Measurements from ENCODE around the gene RNF7.
"Not testable (repeated sequence)": the region's sequence is repeated elsewhere in the genome, so short reads cannot be mapped to it uniquely, and the experiment has no call there.

RNF7 gene

DNA sequence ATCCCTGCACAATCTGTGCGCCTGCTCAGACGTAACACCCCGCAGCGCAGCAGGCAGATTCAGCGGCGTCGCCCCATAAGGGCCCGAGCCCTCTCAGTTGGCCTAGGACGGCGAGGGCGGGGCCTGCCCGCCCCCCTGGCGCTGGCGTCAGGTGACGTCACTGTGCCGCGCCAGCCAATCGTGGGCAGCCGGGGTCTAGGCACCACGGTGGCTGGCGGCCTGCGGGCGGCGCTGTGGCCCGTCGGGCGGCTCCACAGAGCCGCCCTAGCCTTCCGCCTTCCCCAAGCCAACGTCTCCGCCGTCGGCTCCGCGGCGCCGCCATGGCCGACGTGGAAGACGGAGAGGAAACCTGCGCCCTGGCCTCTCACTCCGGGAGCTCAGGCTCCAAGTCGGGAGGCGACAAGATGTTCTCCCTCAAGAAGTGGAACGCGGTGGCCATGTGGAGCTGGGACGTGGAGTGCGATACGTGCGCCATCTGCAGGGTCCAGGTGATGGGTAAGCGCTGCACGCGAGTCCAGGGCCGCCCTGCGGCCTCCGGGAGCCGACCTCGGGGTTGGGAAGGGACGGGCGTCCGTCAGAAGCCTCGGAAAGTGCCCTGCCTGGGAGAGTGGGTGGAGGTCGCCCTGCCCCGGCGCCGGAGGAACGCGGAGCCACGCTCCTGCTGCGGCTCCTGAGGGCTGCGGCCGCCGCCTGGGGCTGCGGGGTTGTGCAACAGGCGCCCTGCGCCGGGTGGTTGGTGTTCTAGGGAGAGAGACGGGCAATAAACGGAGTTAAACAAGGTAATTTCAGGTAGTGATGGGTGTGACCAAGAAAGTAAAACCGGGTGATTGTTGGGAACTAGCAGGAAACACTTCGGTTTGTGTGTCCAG is at the start of gene RNF7:
Gene RNF7, plus strand, starts transcription at position 277 of the 869 bp plus-strand sequence. Its CDS starts 44 bp downstream, at position 321.
- peak; percentile 73 for DNase-seq

- DNase-seq: no peak
Measured at GRCh38 chr3:141690431-141691072, 47.5 kb upstream of the RNF7 start.

DNA sequence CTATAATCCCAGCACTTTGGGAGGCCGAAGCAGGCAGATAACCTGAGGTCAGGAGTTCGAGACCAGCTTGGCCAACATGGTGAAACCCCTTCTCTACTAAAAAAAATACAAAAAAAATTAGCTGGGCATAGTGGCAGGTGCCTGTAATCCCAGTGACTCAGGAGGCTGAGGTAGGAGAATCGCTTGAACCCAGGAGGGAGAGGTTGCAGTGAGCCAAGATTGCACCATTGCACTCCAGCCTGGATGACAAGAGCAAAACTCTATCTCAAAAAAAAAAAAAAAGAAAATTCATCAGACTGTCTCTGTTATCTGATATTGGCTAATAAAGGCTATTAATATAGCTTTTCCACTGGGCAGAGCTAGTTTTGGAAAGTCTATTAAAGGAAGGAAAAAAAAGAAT is 46.6 kb upstream of the RNF7 start:
- not testable (repeated sequence) for DNase-seq

- DNase-seq: not testable (repeated sequence)
Measured at GRCh38 chr3:141692973-141693372, 45.1 kb upstream of the RNF7 start.

- no peak for DNase-seq
Measured at GRCh38 chr3:141699324-141699723, 38.8 kb upstream of the RNF7 start.

GRCh38 chr3:141699897-141700296 is 38.2 kb upstream of the RNF7 start:
- DNase-seq: no peak

DNA sequence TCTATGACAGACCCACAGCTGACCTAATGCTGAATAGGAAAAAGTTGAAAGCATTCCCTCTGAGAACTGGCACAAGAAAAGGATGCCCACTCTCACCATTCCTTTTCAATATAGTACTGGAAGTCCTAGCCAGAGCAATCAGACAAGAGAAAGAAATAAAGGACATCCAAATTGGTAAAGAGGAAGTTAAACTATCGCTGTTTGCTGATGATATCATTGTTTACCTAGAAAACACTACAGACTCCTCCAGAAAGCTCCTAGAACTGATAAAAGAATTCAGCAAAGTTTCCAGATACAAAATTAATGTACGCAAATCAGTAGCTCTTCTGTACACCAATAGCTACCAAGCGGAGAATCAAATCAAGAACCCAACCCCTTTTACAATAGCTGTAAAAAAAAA is 34.7 kb upstream of the RNF7 start:
- not testable (repeated sequence) for DNase-seq

DNA sequence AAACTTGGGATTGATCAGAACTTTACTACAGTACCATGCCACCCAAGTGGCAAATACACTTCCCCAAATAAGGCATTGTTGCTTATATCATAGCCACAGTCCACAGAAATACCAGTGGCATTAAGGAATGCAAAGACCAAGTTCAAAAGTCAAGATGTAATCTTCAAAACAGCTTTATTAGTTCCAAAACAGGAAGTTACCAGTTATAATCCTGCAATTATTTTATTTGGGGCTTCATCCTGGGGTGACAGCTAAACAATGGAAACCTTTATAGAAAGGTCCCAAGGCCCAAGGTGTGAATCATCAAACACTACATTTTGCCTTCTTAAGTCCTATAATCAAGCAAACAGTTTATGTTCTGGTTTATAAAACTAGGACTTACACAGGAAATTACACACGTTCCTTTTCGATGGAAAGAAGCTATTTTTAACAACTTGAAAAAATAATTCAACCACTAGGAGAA is 30.3 kb upstream of the RNF7 start:
- DNase-seq: no peak

GRCh38 chr3:141708367-141708766 is 29.7 kb upstream of the RNF7 start:
- DNase-seq: no peak

DNA sequence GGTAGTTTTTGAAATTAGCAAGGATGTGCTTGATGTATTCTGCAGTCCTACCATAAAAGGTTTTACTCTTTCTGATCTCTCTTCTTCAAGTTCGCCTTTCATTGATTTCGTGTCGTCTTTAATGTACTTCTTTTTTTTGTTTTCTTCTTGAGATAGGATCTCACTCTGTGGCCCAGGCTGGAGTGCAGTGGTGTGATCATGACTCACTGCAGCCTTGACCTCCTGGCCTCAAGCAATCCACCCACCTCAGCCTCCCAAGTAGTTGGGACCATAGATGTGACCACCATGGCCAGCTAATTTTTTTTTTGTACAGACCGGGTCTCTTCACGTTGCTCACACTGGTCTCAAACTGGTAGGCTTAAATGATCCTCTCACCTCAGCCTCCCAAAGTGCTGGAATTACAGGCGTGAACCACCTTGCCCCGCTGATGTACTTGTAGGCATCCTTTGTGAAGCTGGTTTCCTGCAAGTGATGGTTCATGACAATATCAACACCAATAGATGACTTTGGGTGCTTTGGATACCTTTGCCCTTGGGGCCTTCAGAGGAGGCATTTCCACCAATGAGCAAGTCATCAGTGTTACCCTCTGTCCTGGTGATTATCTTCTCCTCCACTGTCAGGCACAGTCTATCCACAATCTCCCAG is 28.9 kb upstream of the RNF7 start:
- DNase-seq: no peak

GRCh38 chr3:141710121-141710520 is 28.0 kb upstream of the RNF7 start:
- no peak for DNase-seq

GRCh38 chr3:141710888-141711616 is 27.0 kb upstream of the RNF7 start:
- DNase-seq: no peak

DNA sequence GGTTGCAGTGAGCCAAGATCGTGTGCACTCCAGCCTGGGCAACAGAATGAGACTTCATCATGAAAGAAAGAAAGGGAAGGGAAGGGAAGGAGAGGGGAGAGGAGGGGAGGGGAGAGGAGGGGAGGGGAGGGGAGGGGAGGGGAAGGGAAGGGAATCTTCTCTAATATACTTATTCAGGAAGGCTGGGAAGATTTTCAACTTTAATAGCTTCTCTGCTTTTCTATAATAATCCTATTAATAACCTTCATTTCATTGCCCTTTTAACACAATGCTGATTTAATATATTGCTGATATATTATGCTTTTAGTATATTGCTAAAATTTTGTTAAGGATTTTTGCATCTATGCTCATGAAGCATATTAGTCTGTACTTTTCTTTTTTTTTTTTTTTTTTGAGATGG is 23.4 kb upstream of the RNF7 start:
- no peak for DNase-seq

DNA sequence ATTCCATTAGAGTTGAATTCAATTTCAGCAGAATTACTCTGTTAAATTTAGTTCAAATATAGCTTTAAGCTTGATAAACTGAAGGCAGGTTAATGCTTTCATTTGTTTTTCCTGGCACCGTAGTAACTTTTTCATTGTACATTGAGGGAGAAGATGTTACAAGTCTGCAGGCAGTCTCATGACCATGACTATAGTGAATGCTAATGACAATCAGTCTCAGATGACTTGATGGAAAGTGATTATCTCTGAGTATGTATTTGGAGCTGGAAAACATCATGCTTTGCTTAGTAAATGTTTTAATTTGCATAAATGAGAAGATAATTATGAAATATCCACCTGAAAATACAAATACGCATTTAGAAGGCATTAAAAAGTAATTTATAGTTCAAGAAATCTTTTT is 16.0 kb upstream of the RNF7 start:
- no peak for DNase-seq

GRCh38 chr3:141722648-141723047 is 15.4 kb upstream of the RNF7 start:
- DNase-seq: no peak

- DNase-seq: no peak
Measured at GRCh38 chr3:141723255-141723654, 14.8 kb upstream of the RNF7 start.

- no peak for DNase-seq
Measured at GRCh38 chr3:141724186-141724585, 13.9 kb upstream of the RNF7 start.

DNA sequence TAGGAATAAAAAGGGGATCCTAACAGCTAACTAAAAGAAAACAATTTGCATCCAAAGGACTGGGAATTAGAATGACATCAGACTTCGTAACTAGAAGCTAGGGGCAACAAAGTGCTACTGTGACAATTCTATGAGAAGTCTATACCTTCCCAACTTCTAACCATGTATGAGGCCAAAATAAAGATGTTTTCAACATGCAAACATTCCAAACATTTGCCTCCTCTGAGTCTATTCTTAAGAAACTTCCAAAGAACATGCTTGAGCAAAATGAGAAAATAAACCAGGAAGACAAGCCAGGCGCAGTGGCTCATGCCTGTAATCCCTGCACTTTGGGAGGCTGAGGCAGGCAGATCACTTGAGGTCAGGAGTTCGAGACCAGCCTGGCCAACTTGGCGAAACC is 13.1 kb upstream of the RNF7 start:
- DNase-seq: no peak

GRCh38 chr3:141726483-141726882 is 11.6 kb upstream of the RNF7 start:
- no peak for DNase-seq

GRCh38 chr3:141728355-141728892 is 9.7 kb upstream of the RNF7 start:
- no peak for DNase-seq

- no peak for DNase-seq
Measured at GRCh38 chr3:141729240-141729639, 8.9 kb upstream of the RNF7 start.

DNA sequence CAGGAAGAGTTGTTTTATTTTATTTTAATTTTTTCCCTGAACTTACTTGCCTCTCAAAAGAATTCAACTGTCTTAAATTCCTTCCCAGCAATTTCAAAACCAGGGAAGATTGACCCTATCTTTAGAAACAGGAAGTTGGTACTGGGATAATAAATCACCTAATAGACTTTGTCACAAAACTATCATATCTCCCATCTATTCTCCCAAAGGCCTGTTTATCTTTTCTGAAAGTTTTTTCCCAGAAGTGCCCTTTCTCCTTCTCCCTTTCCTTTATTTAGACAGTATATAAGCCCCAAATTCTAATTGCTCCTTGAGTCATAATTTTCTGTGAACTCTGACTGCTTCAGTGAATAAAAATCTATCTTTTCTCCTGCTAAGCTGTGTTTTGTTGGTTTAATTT is 2.9 kb upstream of the RNF7 start:
- DNase-seq: no peak

Data from NCI-H2029 treated with DMSO at 0.1 percent for 48 hours (cell line).